Tibial nerve (tissue), 4 donors: Measurements from ENCODE around the gene USP36. TPM values are rescaled to one million over a fixed set of nuclear protein-coding genes. Genes with fewer than 3 reads are reported as not detected.

ENCODE experiments used
- DNase-seq, 2 donors: peaks; one replicate each; pipeline ENCODE4 v3.0.0-alpha.2; 2019; ENCODE audit warnings: low spot score in 2 of 2
- H3K27ac ChIP-seq, 4 donors: fragments of 200-600 bp; sonication (generic) in 3 of 4; one replicate each; pipeline ENCODE4 v1.5.1; 2017 to 2019; ENCODE audit warnings: mild to moderate bottlenecking in 1 of 4
- H3K27me3 ChIP-seq, 2 donors: fragments of 200-600 bp; sonication (generic) in 1 of 2; one replicate each; pipeline versions ENCODE4 v1.5.1 to v1.6.0; 2017 to 2019
- H3K36me3 ChIP-seq, 3 donors: fragments of 200-600 bp; sonication (generic); one replicate each; pipeline ENCODE4 v1.5.1; 2018 to 2019
- H3K4me1 ChIP-seq, 4 donors: fragments of 200-600 bp; sonication (generic) in 3 of 4; one replicate each; pipeline ENCODE4 v1.5.1; 2017 to 2019
- H3K4me3 ChIP-seq, 4 donors: fragments of 200-600 bp; sonication (generic) in 3 of 4; one replicate each; pipeline ENCODE4 v1.5.1; 2017 to 2019; ENCODE audit warnings: mild to moderate bottlenecking in 1 of 4, moderate library complexity in 1 of 4
- H3K9me3 ChIP-seq, 4 donors: fragments of 200-600 bp; sonication (generic) in 3 of 4; one replicate each; pipeline ENCODE4 v1.5.1; 2017 to 2019
- EP300 ChIP-seq, 2 donors: sonication (generic); formaldehyde crosslinking; IDR thresholded peaks; one replicate each; pipeline ENCODE4 v1.6.1; 2017; ENCODE audit warnings: antibody characterized with exemption in 2 of 2, mild to moderate bottlenecking in 1 of 2
- POLR2A ChIP-seq, 2 donors: fragments of 450-650 bp; IDR thresholded peaks; one replicate each; pipeline ENCODE4 v1.6.1; 2017; ENCODE audit warnings: antibody characterized with exemption in 2 of 2, mild to moderate bottlenecking in 2 of 2, moderate library complexity in 2 of 2
- WGBS, 2 donors: methylation state at CpG; one replicate each; pipeline ENCODE4 v1.1.5; 2018; 5-methylcytosine and 5-hydroxymethylcytosine counted together
- total RNA-seq, 4 donors: library from RNA; depleted of rRNA; stranded (reverse); fragments of >200 nt; gene quantifications; one replicate each; pipeline ENCODE4 v1.1.0, GENCODE V29; 2016
- TF ChIP-seq, protein P1 (sequence below), 5 experiments: fragments of 200-600 bp in 3 of 5; fragments of 450-650 bp in 2 of 5; sonication (generic) in 3 of 5; IDR thresholded peaks; one replicate each; pipeline ENCODE4 v1.5.1; 2016 to 2019; ENCODE audit warnings: antibody characterized with exemption in 5 of 5, mild to moderate bottlenecking in 3 of 5, moderate library complexity in 2 of 5

Gene USP36
- total RNA-seq, 4 donors from 2014 or later, result 50.9 to 64.9 (median 59.9) TPM

DNA sequence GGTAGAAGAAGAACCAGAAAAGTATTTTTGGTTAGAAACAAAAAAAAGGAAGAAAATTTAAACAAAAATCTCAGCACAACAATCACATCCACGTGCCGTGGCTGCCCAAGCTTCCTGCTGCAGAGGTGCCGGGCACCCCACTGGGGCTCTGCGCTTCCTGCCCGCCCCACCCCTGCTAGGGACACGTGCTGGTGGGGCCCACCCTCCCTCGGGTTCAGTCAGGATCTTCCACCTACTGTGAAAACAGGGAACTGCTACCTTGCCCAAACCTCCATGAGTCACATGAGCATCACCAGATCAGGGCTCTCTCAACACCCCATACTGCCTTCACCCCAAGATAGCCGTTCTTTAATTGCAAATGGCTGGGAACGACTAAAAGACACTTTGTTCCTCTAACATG lies 34.2 kb downstream of the USP36 start:
- TF ChIP-seq, protein P1, sequence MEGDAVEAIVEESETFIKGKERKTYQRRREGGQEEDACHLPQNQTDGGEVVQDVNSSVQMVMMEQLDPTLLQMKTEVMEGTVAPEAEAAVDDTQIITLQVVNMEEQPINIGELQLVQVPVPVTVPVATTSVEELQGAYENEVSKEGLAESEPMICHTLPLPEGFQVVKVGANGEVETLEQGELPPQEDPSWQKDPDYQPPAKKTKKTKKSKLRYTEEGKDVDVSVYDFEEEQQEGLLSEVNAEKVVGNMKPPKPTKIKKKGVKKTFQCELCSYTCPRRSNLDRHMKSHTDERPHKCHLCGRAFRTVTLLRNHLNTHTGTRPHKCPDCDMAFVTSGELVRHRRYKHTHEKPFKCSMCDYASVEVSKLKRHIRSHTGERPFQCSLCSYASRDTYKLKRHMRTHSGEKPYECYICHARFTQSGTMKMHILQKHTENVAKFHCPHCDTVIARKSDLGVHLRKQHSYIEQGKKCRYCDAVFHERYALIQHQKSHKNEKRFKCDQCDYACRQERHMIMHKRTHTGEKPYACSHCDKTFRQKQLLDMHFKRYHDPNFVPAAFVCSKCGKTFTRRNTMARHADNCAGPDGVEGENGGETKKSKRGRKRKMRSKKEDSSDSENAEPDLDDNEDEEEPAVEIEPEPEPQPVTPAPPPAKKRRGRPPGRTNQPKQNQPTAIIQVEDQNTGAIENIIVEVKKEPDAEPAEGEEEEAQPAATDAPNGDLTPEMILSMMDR (IDR thresholded peaks at IDR 0.05), result peak in 1 of 5 experiments; percentile 13
- TF ChIP-seq POLR2A (IDR thresholded peaks at IDR 0.05), result no peak
- peak; percentile 52 to 58 for TF ChIP-seq EP300 (IDR thresholded peaks at IDR 0.05)
- Histone ChIP-seq H3K27ac (peak overlapping the region in 2 of 4 donors; percentile 28 to 73), H3K27me3 (no peaks in the 10 kb centered on the region), H3K4me3 (no peak overlapping the region), H3K9me3 (no peaks in the 10 kb centered on the region), H3K4me1 (peaks cover 0 to 12% (median 0%) of the 10 kb centered on the region in 4 donors), H3K36me3 (peaks cover 7 to 94% (median 20%) of the 10 kb centered on the region in 3 donors)
- WGBS, 2 donors, result 69% methylated on average over 9 of the region's 9 CpGs
- peak in 1 of 2 donors; percentile 52 for DNase-seq

DNA sequence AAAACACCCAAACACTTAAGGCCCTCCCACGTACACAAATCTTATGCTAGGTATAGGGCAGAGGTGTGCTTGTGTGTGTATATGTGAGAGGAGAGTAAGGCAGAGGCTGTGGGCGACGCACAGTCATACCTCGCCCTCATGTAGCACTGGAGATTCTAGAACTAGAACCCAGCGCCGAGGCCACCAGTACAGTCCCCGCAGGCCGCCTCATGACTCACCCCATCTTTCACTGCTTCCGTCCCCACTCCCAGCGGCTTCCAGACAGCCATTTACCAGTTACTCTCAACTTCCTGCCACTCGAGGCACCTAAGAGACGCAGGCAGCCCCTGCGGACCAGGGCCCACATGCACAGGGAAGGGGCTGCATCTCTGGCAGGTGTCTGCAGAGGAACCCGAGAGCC lies 35.3 kb downstream of the USP36 start:
- TF ChIP-seq EP300 (IDR thresholded peaks at IDR 0.05), result no peak
- TF ChIP-seq POLR2A (IDR thresholded peaks at IDR 0.05), result no peak
- TF ChIP-seq, protein P1 (IDR thresholded peaks at IDR 0.05), result no peak
- Histone ChIP-seq H3K36me3 (peaks cover 7 to 92% (median 10%) of the 10 kb centered on the region in 3 donors), H3K9me3 (no peaks in the 10 kb centered on the region), H3K4me3 (no peak overlapping the region), H3K27ac (peak overlapping the region; percentile 40 to 73 (median 48)), H3K4me1 (peaks cover 0 to 12% (median 0%) of the 10 kb centered on the region in 4 donors), H3K27me3 (no peaks in the 10 kb centered on the region)
- WGBS, 2 donors, result 92% methylated on average over 14 of the region's 14 CpGs
- DNase-seq, result no peak

DNA sequence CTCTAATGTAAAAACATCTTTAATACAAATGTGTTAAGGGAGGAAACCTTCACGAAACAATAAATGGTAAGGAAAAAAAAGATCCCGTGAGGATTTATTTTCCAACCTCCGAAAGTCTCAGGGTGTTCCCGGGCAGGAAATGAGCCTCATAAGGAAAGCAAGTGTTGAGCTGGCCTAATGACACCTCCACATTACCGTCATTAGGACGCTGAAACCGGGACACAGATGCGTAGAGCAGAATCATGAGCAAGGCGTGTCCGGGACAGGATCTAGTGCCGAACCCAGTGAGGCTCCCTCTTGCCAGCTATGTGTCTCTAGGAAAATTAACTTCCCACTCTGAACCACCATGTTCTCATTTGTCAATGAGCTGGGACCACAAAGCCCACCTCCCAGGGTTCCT lies 35.8 kb downstream of the USP36 start:
- TF ChIP-seq EP300 (IDR thresholded peaks at IDR 0.05) (peak; percentile 76 to 83), POLR2A (IDR thresholded peaks at IDR 0.05) (no peak)
- TF ChIP-seq, protein P1 (IDR thresholded peaks at IDR 0.05), result no peak
- H3K4me3 ChIP-seq, result no peak overlapping the region
- no peaks in the 10 kb centered on the region for H3K9me3 ChIP-seq
- H3K27ac ChIP-seq, result peak overlapping the region; percentile 40 to 73 (median 48)
- H3K36me3 ChIP-seq, result peaks cover 7 to 90% (median 8%) of the 10 kb centered on the region in 3 donors
- 60 to 64% methylated on average over 11 of the region's 11 CpGs for WGBS, 2 donors
- H3K4me1 ChIP-seq, result peaks cover 0 to 12% (median 0%) of the 10 kb centered on the region in 4 donors
- no peaks in the 10 kb centered on the region for H3K27me3 ChIP-seq
- no peak for DNase-seq

DNA sequence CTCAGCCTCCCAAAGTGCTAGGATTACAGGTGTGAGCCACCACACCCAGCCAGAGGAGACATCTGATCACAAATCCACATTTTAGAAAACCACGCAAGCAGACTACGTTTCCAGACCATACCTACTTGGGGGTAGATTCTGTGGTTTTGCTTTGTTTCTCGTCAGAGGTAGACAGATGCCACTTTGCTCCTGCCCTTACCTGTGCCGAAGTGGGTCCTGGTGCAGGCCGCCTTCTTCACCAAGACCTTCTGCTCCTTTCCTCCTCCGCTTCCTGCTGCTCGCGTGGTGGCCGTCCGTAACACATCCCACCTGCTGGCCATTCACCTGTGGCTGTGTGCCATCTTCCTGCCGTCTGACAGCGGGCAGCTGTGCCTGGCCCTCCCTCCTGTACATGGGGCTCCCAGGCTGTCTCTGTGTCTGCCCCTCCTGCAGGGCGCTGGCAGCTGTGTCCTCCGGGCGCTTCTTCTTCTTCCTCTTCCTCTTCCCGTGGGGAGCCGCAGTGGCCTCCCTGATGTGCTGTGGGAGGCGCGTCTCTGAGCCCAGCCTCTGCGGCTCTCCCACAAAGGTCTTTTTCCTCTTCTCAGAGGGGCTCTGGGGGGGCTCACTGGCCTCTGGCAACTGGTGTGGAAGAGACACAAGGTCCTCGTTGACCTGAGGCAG lies 37.3 kb downstream of the USP36 start:
- peaks cover 7 to 90% (median 8%) of the 10 kb centered on the region in 3 donors for H3K36me3 ChIP-seq
- H3K4me3 ChIP-seq, result no peak overlapping the region
- no peaks in the 10 kb centered on the region for H3K9me3 ChIP-seq
- 79 to 87% methylated on average over 21 of the region's 21 CpGs for WGBS, 2 donors
- DNase-seq, result no peak
- peak in 1 of 2 donors; percentile 16 for TF ChIP-seq EP300 (IDR thresholded peaks at IDR 0.05)
- no peak for TF ChIP-seq POLR2A (IDR thresholded peaks at IDR 0.05)
- peak overlapping the region in 1 of 4 donors; percentile 62 for H3K27ac ChIP-seq
- no peaks in the 10 kb centered on the region for H3K27me3 ChIP-seq
- peaks cover 0 to 12% (median 0%) of the 10 kb centered on the region in 4 donors for H3K4me1 ChIP-seq

DNA sequence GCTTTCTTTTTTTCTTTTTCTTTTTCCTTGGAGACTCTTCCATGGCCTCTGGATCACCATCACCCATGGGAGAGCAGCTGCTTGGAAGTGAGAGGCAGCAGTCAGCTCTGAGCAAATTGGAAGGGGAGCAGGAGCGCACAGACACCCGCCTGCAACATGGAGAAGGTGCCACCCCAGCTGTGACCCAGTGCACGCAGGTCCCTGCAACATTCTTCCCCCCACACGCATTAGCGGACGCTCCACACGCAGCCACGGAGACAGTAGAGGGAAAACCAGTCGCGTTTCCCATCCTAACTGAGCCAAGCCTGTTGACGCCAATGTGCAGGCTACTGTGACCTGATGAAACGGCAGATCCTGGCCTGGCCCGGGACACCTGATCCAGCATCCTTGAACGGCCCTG lies 38.2 kb downstream of the USP36 start:
- Histone ChIP-seq H3K27ac (no peak overlapping the region), H3K36me3 (peaks cover 7 to 91% (median 8%) of the 10 kb centered on the region in 3 donors), H3K4me1 (peaks cover 0 to 12% (median 0%) of the 10 kb centered on the region in 4 donors), H3K4me3 (no peak overlapping the region), H3K27me3 (no peaks in the 10 kb centered on the region), H3K9me3 (no peaks in the 10 kb centered on the region)
- no peak for DNase-seq
- TF ChIP-seq POLR2A (IDR thresholded peaks at IDR 0.05) (no peak), EP300 (IDR thresholded peaks at IDR 0.05) (no peak)
- TF ChIP-seq, protein P1 (IDR thresholded peaks at IDR 0.05), result no peak
- 93 to 95% methylated on average over 13 to 14 of the region's 14 CpGs for WGBS, 2 donors
